DMS53 (cell line): ENCODE data around the gene BLCAP.

Experiments used
- DNase-seq: peaks from one replicate; lab custom pipeline; 2025; lab: John Stamatoyannopoulos, UW

The BLCAP gene

GRCh38 chr20:37529214-37529967 is 1.7 kb upstream of the BLCAP start:
- no peak for DNase-seq

GRCh38 chr20:37528446-37529213 is 954 bp upstream of the BLCAP start:
- peak; percentile 52 for DNase-seq

DNA sequence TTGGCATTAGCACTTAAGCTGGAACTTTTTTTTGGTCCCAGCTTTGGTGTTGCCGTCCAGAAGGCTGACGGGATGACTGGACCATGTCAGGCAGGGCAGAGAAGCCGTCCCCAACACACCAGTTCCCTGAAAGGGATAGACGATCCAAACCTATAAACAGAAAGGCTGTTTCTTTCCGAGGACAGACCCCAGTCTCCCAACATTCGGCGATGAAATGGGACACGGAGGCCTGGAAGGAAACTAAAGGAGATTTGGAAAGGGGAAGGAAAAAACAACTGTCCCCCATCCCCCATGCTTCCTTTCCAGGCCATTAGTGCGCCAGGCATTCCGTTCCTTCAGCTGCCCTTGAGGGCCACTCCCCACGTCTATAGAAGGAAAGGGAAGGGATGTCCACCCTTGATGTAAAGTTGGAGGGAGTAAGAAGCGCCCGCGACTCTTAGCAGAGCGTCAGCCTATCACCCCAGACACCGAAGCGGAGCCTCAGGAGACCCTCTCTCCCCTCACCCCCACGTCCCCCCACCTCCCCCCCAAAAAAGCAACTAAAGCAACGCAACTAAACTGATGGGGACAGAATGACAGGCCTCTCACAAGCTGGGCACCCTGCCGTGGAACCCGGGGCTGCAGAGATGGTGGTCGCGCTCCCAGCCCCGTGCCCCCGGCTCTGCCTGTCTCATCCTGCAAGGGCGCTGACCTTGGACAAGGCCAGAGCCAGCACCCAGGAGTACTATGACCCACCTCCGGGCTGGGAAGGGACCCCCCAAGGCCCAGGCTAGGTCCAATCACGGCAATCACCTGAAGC is 638 bp downstream of the BLCAP start:
- peak; percentile 61 for DNase-seq

- DNase-seq: peak; percentile 48
Measured at GRCh38 chr20:37526238-37526838, 1.3 kb downstream of the BLCAP start.

DNA sequence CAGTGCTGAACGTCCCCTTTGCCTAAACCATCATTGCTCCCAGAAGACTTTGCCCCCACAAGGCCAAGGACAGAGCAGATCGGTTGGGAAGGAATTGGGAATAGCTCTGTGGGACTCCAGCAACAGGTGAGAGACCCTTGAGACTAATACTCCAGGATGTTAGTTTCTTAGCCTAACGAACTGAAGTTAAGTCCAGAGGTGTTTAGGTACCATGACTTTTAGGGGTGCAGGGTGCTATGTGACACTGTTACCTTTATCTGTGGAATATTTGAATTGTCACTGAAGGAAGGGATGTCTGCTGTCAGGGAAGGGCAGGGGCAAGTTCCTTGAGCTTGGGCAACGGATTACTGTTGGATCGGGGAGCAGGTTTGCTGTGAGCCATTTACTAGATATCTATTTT is 1.9 kb downstream of the BLCAP start:
- DNase-seq: no peak

DNA sequence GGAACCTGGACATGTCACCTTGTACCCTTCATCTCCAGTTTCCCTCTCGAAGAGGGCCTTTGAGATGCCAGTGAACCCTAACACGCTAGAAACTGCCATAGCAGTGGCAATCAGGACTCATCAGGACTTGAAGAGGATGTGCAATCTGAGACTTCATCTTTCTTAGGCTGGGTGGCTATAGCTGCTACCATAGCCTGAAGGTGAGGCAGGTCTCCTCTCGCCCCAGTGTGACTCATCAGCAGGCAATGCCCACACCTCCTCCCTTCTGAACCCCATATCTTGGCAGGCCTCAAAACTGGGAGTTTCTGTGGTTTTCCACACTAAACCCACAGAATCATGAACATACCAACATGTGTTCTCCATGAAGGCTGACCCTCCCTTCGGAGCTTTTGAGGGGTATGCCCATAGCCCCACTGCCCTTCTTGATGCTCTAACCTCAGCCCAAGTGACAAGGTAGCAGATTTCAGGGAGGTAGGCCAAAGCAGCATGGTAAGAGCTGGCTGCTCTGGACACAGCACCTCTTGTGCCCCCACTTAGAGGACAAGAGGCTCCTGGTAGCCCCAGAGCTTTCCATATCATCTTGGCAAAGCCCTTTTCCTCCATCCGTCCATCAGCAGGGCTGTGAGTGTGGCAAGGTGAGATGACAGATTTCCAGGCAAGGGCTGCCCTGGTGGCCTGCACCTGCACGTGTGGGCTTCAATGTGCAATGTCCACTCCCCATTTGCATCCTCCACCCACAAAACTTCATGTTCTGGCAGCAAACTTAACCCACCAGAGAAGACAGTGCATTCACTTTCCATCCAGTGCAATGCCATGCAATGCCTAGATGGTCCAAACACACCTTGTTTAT is 2.6 kb downstream of the BLCAP start:
- peak; percentile 86 for DNase-seq

DNA sequence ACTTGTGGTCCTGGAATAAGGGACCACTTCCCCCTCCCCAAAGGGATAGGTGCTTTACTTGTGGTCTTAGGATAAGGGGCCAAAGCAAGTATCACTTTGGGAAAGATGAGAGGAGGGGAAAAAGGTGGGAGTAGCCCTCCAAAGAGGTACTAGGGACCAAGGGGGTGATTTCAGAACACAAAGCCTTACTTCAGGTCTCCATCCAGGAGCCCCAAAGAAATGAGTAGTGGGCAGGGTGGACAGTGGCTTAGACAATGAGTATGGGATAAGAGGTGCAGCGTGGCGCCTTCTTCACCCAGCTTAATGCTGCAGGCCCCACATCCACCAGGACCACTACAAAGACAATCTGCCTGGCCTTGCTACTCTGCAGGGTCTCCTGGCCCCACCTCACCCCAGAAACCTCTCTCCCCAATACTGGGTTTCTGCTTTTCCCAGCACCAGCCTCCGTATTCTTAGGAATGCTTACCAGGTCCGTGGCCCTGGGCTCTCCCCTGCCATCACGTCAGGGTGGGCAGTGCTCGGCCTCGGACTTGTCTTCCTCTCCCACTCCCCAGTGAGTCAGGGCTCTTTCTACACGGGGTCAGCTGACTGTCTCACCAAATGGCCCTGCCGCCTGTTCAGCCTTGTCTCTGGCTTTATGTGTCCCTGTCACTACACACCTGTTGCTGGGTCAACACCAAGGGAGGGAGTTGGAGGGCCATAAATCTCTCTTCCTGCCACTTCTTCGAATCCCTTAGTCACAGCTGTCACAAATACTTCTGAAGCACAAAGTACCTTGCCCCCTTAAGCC is 3.6 kb downstream of the BLCAP start:
- peak; percentile 97 for DNase-seq

DNA sequence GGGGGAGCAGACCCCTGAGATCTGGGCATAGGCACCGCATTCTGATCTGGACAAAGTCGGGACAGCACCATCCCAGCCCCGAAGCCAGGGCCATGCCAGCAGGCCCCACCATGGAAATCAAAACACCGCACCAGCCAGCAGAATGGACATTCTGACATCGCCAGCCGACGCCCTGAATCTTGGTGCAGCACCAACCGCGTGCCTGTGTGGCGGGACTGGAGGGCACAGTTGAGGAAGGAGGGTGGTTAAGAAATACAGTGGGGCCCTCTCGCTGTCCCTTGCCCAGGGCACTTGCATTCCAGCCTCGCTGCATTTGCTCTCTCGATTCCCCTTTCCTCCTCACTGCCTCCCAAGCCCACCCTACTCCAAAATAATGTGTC is 4.7 kb downstream of the BLCAP start:
- DNase-seq: no peak

DNA sequence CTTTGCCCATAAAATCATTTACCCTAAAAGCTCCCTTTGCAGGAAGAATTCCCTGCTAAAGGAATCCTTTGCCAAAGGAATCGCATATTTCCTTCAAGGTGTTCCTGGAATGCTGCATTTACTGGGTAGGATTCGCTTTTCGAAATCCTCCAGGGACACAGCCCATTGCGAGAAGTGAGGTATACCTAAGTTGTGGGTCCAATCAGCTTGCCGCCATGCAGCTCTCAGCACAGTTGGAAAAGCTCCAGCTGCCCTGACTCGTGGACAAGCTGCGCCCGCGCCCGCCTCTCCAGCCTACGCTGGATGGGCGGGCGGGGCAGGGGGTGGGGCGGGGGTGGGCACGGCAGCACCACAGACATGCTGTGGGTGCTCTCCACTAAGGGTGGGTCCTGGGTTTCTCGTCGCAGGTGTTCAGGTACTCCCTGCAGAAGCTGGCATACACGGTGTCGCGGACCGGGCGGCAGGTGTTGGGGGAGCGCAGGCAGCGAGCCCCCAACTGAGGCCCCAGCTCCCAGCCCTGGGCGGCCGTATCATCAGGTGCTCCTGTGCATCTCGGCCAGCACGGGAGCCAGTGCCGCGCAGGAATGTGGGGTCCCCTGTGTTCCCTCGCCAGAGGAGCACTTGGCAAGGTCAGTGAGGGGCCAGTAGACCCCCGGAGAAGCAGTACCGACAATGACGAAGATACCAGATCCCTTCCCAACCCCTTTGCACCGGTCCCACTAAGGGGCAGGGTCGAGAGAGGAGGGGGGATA is 5.2 kb downstream of the BLCAP start:
- no peak for DNase-seq

DNA sequence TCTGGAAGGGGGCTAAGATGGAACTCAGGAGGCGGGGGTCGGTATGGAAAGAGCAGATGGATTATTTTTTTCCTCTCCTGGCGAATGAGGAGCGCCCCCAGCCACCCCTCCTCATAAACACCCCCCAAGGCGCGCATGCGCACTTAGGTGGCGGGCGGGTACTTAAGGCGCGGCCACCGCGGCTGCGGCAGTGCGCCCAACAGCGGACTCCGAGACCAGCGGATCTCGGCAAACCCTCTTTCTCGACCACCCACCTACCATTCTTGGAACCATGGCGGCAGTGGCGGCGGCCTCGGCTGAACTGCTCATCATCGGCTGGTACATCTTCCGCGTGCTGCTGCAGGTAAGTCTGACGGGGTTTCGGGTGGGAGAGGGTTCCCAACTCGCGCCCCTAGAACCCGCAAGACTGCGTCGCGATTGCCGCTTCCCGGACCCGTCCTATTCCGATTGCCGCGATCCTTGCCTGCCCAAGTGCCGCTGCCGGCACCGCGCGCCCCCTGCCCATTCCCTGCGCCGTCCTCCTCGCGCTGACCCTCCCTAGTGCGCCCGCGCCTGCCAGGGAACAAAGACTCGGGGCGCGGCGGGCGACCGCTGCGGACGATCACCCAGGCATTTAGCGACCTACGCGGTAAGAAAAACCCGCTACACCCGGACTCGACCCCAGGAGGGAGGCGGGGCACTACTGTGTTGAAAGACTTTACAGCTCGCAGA is 6.5 kb downstream of the BLCAP start, which contains the start of gene NNAT:
Gene NNAT, plus strand, starts transcription at position 190 of the 711 bp plus-strand sequence. Its CDS starts 82 bp downstream, at position 272.
- DNase-seq: no peak

GRCh38 chr20:37520419-37520955 is 7.2 kb downstream of the BLCAP start:
- DNase-seq: no peak

DNA sequence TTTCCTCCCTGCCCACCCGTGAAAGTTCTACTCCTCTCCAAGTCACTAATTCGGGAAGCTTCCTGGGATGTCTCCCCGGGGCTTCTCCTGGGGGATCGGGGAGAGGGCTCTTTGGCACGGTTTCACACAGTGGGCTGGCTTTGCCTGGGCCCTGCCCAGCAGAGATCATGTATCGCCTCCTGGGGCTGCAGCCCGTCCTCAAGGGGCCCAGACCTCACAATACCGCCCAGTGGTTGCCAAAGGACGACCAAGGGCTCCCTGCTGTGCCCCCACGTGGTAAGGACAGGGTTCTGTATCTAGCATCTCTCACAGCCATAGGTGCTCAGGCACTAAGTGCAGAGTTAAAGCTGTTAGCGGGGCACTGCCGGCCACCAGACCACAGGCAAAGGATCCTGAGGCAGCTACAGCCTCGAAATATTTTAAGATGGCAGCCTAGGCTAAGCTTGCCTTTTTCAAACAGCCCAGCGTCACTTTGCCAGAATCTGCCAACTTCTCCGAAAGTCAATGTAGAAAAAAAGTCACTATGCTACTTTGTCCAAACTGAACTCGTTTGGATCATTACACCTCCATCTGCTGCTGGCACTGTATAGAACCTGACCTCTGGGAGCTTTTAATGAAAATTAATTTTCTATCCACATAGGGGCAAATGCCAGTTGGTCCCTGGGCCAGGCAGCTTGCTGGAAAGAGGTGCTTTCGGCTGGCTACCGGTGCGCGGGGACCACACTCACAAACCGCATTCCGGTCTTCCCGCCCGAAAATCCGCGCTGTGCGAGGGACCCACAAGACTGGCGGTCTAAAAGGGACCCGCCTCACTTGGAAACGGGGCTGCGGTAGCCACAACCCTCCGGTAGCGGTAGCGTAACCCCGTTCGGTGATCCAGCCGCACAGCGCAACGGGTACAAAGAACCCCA is 7.9 kb downstream of the BLCAP start:
- peak; percentile 91 for DNase-seq

DNA sequence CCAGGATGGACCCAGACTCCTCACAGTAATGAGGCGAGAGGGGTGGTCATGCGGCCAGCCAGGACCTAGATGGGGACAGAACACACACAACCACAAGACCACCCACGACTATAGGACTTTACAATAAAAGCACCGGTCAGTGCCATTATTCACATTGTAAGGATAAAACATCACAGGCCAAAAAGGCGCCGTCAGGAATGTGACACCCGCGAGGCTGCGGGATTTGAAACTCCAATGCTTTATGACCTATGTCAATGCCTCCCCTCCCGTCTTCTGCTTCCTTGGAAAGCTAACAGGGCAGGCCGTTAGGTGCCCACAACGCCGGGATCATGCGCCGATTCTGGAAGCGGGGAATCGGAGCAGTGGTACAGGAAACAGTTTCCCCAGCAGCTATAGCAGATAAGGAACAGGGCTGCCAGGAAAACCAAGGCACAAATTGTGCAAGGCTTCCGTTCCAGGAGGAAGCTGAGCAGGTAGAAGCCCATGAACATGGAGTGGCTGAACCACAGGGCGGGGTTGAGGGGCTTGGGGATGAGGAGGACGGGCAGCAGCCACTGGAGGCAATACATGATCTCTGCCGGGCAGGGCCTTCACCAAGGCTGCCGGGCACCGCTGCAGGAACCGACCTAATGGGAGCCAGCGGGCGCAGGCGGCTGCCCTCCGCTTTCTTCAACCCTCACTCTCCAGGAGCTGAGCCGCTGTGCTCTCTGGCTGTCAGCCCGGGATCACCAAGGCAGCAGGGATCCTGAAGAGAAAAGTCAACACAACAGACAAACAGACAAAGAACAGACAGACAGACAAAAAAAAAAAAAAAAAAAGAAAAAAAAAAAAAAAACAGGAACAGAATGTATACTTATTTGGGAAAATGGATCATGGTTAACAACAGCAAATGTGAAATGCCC is 8.8 kb downstream of the BLCAP start:
- DNase-seq: peak; percentile 92

GRCh38 chr20:37518059-37518458 is 9.6 kb downstream of the BLCAP start:
- DNase-seq: no peak

DNA sequence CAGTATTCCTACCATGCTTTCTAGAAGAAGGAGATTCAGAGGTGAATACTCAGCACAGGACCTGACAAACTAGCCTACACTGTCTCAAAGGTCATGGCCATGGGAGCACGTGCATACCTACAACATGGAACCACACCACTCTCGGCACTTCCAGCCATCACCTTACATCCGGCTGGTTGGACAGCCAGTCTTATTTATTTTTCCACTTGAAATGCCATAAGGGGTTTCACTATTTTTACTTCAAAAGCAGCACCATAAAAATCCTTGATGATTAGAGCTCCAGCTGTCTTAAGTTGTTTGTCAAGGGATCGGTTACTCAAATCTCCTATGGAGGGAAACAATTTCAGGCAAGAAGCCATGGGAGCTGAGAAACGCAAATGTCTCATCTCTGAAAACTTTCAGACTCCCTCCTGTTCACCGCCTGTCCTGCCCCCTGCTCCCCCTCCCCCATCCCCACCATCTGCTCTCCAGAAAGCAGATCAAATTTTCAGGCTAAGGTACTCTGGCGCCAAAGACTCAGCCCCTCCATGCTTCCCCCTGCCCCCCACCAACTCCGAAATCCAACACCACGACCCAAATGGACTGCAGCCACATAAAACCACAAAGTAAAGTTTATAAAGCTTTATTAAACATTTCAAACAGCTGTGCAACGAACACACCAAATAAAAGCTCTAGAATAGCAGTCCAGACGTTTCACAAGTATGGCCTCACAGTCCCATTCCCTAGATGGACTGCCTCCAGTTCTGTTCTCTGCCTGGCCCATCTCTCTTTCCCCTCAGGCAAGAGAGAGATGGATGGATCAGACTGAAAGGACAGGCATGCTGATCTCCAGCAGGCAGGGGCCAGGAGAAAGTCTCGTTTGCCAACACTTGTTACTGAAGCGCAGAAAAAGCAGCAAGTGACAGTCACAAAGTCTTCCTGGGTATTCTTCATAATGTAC is 10.6 kb downstream of the BLCAP start:
- peak; percentile 76 for DNase-seq
